NK-92 treated with Interleukin-12 subunit alpha and Interleukin-12 subunit beta, amount 100 ng/mL, for 24 hours (cell line): Measurements from ENCODE around the gene DDX43.
"Not testable (repeated sequence)": the region's sequence is repeated elsewhere in the genome, so short reads cannot be mapped to it uniquely, and the experiment has no call there.

Experiments
- DNase-seq: peaks from one replicate; lab custom pipeline; 2025; lab: John Stamatoyannopoulos, UW

The DDX43 gene

GRCh38 chr6:73388800-73389512, 5.7 kb upstream of the DDX43 start:
- DNase-seq = no peak

GRCh38 chr6:73389854-73390253, 4.8 kb upstream of the DDX43 start:
- no peak for DNase-seq

DNA sequence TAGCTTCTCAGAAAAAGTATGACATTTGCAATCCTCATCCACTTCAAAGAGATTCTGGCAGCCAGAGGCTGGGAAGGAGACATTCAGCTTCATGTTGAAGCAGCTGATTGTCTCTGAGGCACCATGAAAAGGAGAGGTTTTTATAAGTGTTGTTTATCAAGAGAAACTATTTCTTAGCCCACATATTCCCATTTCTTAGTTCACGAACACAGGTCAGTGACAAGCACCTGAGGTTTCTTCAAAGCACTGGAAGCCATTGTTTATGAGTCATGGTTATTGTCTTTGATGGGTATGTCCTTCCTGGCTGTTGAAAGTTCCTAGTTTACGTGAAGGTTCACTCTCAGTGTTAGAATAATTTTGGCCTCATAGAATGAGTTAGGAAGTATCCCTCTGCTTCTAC, 3.0 kb upstream of the DDX43 start:
- no peak for DNase-seq

- DNase-seq = not testable (repeated sequence)
Observed at GRCh38 chr6:73392188-73392587, 2.4 kb upstream of the DDX43 start.

- no peak for DNase-seq
Observed at GRCh38 chr6:73393278-73393677, 1.4 kb upstream of the DDX43 start.

DNA sequence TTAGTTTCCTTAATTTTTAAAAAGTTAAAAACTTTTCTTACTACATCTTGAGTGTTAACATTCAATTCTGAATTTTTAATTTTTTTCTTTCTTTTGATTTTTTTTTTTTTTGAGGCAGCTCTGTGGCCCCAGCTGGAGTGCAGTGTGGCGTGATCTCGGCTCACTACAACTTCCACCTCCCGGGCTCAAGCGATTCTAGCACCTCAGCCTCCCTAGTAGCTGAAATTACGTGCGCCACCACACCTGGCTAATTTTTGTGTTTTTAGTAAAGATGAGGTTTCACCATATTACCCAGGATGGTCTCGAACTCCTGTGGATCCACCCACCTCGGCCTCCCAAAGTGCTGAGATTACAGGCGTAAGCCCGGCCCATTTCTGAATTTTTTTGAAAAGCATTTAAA, 1.2 kb downstream of the DDX43 start:
- DNase-seq = no peak

DNA sequence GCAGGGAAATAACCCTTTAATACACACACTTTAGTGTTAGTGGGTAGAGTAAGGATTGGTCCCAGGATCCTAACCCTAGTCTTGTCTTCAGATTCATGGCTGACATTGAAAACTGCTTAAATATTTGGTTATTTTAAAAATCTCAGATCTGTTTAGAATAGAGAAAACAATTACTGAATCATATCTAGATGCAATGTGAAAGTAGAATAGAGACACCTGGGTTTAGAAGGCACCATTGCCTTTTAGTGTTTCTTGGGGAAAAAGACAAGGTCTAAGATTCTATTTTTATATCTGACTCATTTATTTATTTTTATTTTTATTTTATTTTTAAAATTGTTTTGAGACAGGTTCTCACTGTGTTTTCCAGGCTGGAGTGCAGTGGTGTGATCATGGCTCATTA, 6.0 kb downstream of the DDX43 start:
- DNase-seq = no peak

DNA sequence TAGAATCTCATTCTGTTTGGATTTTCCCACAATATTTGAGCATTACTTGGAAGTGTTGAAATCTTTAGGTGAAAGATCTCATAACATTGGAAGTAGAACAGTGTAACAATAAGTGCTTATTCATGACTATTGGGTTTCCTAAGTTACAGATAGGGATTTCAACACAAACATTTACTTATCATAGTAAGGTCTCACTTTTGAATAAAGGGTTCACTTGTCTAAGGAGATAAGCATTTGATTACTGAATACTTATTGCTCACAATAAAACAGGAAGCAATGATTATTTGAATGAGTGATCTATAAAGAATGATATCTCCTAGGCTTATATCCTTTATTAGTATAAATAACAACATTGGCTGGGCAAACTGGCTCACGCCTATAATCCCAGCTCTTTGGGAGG, 14.8 kb downstream of the DDX43 start:
- no peak for DNase-seq

GRCh38 chr6:73413102-73413501, 18.5 kb downstream of the DDX43 start:
- DNase-seq = no peak

DNA sequence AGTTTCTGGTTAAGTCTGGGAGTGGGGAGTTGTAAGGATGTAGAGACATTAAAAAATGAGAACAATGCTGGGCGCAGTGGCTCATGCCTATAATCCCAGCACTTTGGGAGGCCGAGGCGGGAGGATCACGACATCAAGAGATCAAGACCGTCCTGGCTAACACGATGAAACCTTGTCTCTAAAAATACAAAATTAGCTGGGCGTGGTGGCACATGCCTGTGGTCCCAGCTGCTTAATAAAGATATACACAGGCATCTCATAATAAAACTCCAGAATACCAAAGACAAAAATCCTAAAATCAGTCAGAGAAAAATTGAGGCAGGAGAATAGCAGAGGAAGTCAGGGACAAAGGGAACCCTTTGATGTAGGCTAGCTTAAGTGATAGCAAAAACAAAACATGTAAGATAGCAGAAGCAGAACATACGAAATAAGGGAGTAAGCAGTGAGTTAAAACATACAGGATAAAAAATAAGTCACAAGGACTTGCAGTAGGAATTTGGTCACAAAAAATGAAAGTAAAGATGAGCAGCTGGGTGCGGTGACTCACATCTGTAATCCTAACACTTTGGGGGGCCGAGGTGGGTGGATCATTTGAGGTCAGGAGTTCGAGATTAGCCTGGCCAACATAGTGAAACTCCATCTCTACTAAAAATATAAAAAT, 23.6 kb downstream of the DDX43 start:
- DNase-seq = no peak

GRCh38 chr6:73421534-73421933, 26.9 kb downstream of the DDX43 start:
- DNase-seq = no peak

DNA sequence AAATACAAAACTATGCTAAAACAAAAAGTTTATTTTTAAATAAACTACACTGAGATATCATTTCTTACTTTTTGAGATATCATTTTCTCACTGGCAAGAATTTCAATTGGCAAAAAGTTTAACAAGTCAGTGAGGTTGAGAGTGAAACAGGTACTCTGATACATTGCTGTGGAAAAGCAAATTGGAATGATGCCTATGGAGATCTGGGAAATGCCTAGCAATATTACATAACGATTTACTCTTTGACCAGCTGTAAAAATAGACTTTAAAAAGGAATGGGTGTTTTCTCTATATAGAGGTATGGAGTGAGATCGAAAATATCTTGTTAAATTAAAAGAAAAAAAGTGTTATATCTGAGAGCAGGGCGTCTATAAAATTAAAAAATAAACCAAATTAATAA, 40.6 kb downstream of the DDX43 start:
- DNase-seq = no peak

DNA sequence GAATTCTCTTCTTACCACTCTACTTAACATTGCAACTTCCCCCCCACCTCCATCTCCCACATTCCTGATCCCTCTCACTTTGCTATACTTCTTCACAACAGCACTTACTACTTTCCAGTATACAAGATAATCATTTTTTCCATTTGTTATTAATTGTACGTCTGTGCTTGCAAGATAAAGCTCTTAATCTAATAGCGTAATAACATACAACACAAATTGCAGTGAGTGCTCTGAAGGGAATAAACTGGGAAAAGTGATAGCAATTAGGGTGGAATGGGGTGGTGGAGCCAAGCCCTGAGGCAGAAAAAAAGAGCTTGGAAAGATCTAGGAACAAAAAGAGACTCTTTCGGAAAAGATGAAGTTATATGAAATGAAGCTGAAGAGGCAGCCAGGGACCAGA, 48.9 kb downstream of the DDX43 start:
- DNase-seq = no peak

GRCh38 chr6:73451223-73452106, 56.8 kb downstream of the DDX43 start:
- peak; percentile 61 for DNase-seq

- DNase-seq = peak; percentile 76
Observed at GRCh38 chr6:73452107-73452461, 57.5 kb downstream of the DDX43 start, which contains the start of gene CGAS. Gene CGAS (minus strand): TSS chr6:73452297. CDS start chr6:73452181, 116 bp downstream.

DNA sequence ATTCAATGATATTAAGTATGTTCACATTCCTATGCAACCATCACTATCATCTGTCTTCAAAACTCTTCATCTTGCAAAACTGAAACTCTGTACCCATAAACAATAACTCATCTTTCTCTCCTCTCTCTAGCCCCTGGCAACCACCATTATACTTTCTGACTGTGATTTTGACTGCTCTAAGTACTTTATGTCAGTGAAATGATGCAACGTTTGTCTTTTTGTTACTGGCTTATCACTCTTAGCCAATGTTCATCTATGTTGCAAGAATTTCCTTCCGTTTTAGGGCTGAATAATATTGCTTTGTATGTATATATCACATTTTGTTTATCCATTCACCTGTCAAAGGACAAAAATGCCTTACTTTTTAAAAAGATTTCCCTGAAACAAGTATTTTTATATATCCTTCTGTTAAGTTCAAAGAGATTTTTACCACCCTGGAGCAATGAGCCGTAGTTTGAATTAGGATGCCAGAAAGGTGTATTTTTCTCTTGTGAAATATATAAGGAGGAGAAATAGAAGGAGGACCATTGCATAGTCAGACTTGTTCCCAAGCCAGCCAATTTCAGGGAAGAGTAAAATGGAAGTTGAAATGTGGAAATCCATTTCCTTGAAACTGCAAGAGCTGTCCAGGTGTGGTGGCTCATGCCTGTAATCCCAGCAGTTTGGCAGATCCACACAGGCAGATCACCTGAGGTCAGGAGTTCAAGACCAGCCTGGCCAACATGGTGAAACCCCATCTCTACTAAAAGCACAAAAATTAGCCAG, 61.4 kb downstream of the DDX43 start:
- no peak for DNase-seq

GRCh38 chr6:73459474-73459873, 64.8 kb downstream of the DDX43 start:
- not testable (repeated sequence) for DNase-seq

GRCh38 chr6:73460056-73460455, 65.4 kb downstream of the DDX43 start:
- no peak for DNase-seq

GRCh38 chr6:73461537-73462350, 67.1 kb downstream of the DDX43 start, which contains the start of gene MTO1:
Gene MTO1 (plus strand): TSS chr6:73461737. CDS start chr6:73461855, 118 bp downstream.
- peak; percentile 81 for DNase-seq
